ENCODE results near the gene AP1S3.

The AP1S3 gene

DNA sequence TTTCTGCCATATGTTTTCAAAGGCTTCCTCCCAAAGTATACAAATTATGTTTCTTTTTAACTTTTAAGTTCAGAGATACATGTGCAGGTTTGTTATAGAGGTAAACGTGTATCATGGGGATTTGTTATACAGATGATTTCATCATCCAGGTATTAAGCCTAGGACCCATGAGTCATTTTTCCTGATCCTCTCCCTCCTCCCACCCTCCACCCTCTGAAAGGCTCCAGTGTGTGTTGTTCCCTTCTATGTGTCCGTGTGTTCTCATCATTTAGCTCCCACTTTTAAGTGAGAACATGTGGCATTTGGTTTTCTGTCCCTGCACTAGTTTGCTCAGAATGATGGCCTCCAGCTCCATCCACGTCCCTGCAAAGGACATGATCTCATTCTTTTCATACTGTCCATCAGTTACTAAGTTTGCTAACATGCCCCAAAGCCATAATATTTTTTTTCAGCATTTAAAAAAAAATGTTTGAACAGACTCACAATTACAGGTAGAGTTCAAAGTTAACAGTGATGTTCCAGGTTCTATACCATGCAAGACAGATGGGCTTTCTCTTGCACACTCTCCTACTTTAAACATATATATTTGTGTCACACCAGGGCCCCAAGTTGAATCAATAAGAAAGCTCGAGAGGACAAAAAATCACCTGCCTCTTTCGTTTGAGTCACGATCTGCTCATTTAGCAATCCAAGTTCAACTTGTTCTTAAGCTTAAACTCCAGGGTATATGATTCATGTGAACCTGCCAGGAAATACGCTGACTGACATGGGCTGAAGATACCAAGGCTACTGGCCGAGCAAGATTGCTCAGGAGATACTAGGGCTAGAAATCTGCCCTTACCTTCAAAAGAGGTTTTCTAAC lies 77.6 kb downstream of the AP1S3 start:
- no peak for DNase-seq (ENCODE audit: low read depth)

DNA sequence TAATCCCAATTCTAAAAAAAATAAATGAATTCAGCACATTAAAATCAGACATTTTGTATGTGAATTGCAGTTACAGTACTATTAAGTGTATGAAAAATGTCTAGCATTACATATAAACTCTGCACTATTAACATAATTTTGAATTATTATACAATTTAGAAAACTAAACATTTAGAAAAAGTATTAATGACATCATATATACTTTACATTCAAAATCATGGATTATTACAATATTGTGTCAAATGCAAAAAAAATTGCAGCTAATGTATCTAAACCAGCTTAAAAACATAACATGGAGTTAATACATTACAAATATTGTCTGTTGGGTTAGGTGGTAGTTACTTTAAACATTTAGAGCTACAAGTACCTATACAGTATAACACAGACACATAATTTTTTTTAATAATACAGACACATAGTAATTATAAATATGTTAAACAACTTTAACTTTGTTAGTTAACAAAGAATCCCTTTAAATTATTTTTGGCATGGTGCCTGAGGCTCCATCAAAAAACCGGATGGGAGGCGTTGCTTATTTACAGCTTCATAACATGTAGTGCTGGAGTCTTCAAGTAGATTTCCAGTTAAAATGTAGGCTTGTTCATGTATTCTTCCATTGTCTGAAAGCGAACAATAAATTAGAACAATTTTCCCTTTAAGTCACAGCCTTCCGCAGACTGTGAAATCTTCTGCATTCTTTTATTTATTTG lies 79.1 kb downstream of the AP1S3 start:
- no peak for DNase-seq (ENCODE audit: low read depth)

DNA sequence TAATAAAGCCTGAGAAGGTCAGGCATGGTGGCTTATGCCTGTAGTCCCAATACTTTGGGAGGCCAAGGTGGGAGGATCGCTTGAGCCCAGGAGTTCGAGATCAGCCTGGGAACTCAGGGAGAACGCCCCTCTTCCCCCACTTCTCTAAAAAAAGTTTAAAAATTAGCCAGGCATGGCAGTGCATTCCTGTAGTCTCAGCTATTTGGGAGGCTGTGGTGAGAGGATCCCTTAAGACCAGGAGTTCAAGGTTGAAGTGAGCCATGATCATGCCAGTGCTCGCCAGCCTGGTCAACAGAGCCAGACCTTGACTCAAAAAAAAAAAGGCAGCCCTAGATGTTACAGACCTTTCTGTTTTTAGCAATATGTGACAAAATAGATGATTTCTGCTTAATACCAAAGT lies 83.4 kb downstream of the AP1S3 start:
- no peak for DNase-seq (ENCODE audit: low read depth)

DNA sequence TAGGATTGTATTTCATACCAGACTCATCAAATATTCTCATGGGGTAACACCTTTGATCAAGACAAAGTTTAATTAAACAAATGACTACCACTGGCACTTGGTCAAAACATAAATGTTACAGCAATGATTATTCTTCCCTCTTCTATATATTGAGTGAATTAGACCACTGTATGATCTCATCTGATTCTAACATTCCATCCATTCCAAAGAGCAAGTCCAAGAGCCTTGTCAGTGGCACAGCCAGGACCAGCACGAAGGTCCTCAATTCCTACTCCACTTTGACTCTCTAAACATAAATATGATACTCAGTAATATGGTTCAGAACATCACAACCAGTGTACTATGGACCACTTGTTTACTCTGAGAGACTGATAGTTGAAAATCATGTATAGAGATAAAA lies 86.4 kb downstream of the AP1S3 start:
- DNase-seq (ENCODE audit: low read depth), result no peak

DNA sequence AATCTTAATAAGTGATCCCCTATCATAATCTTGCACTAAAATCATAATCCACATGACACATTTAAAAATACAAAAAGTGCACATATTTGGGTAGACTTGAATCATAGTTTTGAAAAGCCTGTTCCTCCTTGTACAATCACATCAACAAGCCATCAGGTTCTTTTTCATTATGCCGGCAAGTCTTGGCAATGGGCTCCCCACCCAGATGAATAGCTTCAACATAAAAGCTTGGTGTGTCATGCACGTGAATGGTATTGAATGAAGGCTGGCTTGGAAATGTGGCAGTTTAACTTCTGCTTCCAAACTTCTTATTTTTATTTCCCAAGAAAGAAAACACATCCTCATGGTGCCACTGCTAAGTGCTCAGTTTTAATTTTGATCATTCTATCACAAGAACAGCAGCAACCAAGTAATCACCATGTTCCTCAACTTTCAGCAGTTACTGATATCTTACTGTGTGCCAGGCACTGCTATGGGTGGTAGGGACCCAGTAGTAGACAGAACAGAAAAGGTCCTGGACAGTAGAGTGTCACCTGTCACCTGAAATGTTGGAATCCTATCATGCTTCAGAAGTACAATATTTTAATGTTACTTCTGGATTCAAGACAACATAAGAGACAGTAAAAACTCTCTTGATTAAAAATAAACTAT lies 89.9 kb downstream of the AP1S3 start:
- DNase-seq (ENCODE audit: low read depth), result no peak

DNA sequence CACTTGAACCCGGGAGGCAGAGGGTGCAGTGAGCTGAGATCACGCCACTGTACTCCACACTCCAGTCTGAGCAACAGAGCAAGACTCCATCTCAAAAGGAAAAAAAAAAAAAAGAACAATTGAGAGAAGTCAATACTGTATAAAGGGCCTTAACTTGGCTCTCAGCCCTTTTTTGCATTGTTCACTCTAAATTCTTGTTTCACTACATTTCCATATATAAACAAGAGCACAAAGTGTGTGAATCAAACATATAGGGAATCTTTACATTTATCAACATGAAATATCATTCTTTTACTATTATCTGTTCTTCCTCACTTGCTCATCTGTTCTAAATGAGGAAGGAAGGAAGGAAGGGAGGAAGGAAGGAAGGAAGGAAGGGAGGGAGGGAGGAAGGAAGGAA lies 90.8 kb downstream of the AP1S3 start:
- DNase-seq (ENCODE audit: low read depth), result no peak

DNA sequence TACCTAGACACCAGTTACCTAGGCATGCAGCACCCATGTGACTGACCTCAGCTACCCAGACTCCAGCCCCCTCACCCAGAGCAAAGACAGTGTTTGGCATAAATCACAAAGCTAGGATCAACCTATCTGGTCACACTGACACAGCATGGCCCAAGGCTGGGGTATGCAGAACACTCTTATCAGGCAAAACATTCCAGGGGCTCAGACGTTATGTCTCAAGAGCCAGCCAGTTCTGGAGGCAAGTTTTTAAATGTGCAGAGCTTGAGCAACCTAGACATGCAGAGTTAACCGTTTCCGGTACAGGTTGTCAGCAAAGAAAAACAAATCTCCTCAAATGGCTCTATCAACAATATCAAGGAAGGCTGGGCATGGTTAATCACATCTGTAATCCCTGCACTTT lies 92.8 kb downstream of the AP1S3 start:
- DNase-seq (ENCODE audit: low read depth), result no peak

DNA sequence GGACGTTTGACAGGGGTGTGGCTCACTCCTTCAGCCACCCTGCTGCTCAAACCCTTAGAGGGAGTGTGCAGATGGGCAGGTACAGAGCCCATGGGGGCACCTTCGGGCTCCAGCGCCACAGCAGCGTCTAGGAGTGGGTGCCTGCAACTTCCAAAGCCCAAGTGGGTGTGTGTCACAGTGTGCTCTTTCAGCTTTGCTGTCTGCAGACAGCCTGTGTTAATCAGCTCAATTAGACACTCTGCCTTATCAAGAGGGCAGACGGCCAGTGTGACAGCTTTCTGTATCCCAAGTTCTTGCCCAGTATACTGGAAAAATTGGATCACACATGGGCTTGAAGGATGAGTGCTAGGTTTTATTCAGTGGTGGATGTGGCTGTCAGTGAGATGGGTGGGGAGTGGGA lies 96.7 kb downstream of the AP1S3 start:
- no peak for DNase-seq (ENCODE audit: low read depth)

DNA sequence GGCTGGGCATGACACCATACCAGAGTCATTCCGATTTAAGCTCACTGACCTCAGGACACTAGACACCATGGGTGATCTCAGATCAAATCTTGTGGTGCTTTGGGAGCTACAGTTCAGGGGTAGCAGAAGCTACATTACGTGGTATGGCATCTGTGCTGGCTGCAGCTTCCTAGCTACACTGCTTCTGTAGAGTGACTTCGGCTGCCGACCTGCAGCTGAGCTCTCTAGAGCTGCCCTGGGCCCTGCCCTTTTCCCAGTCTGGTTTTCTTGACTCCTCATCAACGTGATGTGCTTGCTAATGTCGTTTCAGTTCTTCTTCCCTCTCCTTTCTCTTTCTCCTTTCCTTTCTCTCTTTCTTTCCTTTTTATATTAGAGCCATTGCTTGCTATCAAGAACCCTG lies 100.2 kb downstream of the AP1S3 start:
- DNase-seq (ENCODE audit: low read depth), result no peak

DNA sequence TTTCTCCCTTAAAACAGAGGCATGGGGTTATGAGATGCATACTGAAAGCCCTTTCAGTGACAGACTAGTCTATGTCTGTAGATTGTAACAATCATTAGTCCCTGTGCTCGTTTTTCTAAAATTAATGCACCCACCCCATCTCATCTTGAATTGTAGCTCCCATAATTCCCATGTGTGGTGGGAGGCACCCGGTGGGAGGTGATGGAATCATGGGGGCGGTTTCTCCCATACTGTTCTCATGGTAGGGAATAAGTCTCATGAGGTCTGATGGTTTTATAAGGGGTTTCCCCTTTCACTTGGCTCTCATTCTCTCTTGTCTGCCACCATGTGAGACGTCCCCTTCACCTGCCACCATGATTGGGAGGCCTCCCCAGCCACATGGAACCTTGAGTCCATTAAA lies 100.9 kb downstream of the AP1S3 start:
- DNase-seq (ENCODE audit: low read depth), result no peak

DNA sequence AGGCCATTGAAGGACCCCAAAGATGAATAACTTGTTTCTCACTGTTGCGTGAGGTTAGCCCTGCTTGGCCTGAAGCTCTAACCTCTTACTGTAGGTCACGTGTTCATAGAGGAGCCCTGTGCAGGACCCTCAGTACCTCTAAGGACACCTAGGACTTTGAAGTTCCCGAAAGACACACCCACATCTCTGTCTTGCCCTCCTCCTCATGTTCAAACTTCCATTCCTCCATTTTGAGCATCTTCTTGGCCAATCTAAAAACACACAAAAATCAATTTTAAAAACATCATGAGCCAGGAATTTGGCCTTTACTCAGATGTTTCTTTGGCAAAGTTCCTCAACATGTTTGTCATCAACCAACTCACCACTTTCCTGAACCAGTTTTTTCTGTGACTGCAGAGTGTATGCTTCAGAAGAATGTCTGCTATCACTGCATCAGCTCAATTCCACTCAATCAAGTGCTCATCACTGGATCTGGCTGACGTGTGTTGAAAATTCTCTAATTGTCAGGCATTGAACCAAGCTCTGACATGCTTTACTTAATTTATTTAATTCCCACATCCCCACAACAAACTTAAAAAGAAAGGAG lies 101.6 kb downstream of the AP1S3 start:
- DNase-seq (ENCODE audit: low read depth), result peak; percentile 83

DNA sequence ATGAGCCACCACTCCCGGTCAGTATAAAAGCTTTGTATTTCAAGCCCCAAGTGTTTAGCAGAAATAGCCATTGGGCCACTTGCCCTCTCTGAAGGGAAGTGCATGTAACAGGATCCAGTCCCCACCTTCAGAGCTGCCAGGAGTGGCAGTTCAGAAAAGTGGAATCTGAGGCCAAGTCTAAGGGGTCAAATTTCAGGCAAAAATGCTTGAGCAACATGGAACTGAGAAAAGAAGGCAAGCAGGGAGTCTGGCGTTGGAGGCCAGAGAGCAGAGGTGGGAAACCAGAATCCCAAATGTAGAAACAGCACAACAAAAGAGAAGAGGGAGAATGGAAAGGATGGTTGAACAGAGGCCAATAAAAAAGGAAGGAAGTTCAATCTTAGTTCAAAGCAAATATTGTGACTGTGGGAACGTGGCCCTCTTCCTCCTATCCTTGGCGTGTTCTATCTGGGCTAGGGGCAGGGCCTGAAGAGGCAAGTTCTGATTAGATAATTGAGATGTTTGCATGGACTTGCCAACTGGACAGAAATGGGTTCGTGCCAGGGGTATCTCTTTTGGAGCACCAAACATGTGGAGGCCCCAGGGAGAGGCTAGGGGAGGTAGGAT lies 102.2 kb downstream of the AP1S3 start:
- no peak for DNase-seq (ENCODE audit: low read depth)

DNA sequence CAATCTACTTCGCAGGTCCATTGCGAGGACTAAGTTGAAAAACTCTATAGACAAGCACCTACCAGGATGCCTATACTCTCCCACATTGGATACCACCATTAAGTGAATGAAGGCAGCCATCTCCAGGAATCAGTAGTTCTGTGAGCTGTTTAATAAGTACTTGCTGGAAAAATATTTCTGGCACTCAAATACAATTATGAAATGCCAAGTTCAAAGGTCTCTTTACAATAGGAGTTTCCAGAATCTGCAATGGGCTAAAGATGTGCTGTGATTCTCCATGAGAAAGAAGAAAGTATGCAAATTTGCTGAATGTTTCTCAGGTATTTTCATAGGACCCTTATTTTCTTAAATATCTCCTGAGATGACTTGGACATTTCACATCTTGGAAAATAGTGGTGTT lies 103.0 kb downstream of the AP1S3 start:
- no peak for DNase-seq (ENCODE audit: low read depth)

DNA sequence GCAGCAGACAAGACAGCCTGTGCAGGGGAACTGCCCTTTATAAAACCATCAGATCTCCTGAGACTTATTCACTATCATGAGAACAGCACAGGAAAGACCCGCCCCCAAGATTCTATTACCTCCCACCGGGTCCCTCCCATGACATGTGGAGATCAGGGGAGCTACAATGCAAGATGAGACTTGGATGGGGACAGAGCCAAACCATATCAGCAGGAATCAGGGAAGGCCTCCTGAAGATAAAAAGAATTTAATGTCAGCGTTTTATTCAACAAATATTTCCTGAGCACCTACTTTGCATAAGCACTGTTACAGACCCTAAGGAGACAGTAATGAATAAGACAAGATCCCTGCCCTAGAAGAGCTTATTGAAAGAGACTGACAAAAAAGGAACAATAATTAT lies 105.0 kb downstream of the AP1S3 start:
- DNase-seq (ENCODE audit: low read depth), result no peak

DNA sequence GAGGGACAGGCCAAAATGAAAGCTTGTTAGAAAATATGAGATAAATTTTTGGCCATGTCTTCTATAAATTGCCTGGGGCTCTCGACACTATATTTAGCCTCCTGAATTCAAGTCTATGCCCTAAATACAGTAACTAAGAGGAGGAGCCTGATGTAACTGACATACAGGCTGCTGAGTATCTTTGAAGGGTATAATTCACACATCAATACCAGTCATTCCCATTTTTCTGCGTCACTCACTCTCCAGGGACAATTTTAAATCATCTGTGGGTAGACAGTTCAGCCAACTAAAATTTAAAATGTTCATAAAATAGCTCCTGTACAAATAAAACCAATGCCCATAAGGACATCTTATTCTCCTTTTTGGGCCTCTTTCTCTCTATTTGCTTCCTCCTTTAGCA lies 105.9 kb downstream of the AP1S3 start:
- DNase-seq (ENCODE audit: low read depth), result peak; percentile 79

DNA sequence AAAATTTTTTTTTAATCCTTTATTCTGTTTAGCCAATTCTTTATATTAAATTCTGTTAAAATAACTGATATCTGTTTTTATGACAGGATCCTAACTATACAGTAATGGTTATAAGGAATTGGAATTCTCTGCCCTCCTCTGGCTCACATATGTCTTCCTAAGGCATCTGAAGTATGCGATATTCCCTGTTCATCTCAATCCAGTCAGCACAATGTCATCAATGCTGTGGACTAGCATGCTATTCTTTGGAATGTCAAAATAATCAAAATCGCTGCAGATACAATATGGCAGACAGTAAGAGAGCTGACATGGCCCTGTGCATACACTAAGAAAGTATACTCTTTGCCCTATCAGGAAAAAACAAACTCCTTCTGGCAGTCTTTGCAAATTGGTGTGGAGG lies 107.6 kb downstream of the AP1S3 start:
- DNase-seq (ENCODE audit: low read depth), result no peak

DNA sequence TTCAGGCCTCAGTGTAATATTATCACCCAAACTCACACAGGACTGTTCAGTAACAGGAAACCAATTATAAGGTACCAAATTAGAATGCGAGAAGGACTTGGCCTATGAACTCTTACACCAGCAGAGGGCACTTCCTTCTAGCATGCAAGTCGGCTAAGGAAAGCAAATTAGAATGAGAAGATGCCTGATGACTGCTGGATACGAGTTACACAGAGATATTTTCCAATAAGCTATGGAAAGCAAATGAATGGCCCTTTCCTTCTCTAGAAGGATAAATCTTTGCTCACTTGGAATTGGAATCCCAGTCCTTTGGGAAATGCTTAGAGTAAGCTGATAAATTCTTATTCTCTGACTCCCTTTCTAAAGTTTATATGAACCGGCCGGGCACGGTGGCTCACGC lies 109.8 kb downstream of the AP1S3 start:
- DNase-seq (ENCODE audit: low read depth), result peak; percentile 54

DNA sequence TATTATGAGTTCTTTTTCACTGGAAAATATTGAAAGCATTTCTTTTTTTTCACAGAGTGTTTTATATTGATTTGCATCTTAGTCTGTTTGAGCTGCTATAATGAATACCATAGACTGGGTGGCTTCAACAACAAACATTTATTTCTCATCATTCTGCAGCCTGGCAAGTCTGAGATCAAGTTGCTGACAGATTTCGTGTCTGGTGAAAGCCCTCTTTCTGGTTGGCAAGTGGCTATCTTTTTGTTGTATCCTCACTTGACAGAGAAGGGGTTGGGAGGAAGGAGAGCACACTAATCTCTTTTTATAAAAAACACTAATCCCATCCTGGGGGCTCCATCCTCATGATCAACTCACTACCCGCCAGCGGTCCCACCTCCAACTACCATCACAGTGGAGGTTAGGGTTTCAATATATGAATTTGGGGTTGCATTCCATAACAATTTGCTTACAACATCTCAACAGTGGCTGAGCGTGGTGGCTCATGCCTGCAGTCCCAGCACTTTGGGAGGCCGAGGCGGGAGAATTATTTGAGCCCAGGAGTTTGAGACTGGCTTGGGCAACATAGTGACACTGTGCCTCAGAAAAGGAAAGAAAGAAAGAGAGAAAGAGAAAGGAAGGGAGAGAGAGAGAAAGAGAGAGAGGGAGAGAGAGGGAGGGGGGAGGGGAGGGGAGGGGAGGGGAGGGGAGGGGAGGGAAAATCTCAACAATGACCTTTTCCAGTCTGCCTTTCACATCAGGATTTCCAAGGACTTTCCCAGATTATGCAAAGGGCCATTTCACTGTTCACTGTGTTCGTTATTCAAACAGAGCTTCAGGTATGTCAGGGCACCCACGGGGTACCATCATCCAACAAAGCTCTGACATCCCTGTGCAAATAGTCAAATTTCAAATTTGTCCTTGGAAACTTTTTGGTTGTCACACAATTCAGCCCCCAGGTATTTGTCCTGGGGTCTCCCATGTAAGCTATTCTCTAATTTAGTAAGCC lies 111.1 kb downstream of the AP1S3 start:
- DNase-seq (ENCODE audit: low read depth), result no peak

DNA sequence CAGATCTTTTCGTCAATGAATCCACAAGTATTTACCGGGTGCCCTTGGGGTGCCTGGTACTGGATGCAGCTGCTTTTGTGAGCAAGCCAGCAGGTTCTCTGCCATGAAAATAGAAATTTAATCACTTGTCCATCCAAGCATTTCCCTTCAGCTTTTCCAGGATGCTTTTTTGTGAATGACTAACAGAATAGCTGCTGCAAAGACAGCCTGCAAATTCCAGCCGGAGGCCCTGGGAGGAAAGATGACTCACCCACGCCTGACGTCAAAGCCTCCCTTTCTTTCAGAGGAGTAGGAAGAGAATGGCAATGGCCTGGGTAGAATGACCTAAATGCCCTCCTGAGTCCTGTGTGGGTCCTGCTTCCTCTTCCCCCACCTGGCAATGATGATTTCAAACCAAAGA lies 111.9 kb downstream of the AP1S3 start:
- DNase-seq (ENCODE audit: low read depth), result peak; percentile 95

DNA sequence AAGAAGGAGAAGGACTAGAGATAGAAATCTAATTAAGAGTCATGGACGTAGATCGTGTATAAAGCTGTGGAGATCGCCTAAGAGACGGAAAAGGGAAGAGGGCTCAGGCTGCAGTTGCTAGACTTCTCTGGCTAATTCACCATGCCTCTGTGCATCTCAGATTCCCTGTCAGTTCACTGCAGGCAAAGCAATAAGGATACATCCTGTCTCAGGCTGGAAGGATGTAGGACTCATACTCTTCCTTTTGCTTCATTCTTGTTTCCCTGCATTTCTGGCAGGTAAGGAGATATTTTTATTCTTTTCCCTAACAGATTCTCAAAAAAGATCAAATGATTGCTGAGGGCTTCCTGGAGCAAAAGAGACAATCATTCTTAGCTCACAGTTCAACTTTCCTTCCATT lies 112.5 kb downstream of the AP1S3 start:
- DNase-seq (ENCODE audit: low read depth), result no peak

DNA sequence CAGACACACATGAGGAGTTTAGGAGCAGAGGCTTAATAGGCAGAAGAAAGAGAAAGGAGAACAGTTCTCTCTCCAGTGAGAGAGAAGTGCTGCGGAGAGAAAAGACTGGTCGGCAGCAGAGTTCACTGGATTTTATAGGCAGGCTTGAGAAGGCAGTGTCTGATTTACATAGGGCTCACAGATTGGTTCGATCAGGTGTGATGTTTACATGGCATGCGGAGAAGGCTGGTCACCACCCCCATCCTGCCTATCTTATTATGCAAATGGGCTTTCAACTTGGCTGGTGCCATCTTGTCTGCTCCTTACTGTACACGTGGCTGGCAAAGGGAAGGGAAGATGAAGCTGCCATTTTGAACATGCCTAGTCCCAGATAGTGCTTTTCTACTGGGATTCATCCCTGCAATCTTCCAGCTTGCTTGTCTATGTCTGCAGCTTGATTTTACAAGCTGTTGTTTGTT lies 113.4 kb downstream of the AP1S3 start:
- DNase-seq (ENCODE audit: low read depth), result no peak

All from stromal cell of bone marrow (primary cell).